GM04503 (cell line): ENCODE results near the gene MGAT5.

Experiments used
- DNase-seq: peaks from one replicate; pipeline ENCODE4 v3.0.0-alpha.2; 2012; ENCODE audit warnings: low read depth

Gene MGAT5

GRCh38 chr2:134449751-134450513, 196.1 kb downstream of the MGAT5 start:
- no peak for DNase-seq

- DNase-seq: no peak
These were observed 197.4 kb downstream of the MGAT5 start for GRCh38 chr2:134451347-134451630.

- no peak for DNase-seq
These were observed 198.3 kb downstream of the MGAT5 start for GRCh38 chr2:134452042-134452733.

GRCh38 chr2:134453476-134453875, 199.6 kb downstream of the MGAT5 start:
- DNase-seq: no peak

GRCh38 chr2:134453973-134454372, 200.1 kb downstream of the MGAT5 start:
- DNase-seq: no peak

- no peak for DNase-seq
These were observed 200.6 kb downstream of the MGAT5 start for GRCh38 chr2:134454426-134454825.

GRCh38 chr2:134454931-134455330, 201.1 kb downstream of the MGAT5 start:
- DNase-seq: no peak

- DNase-seq: no peak
These were observed 201.6 kb downstream of the MGAT5 start for GRCh38 chr2:134455426-134455825.

GRCh38 chr2:134457353-134457752, 203.5 kb downstream of the MGAT5 start:
- no peak for DNase-seq

GRCh38 chr2:134457765-134458472, 204.0 kb downstream of the MGAT5 start:
- no peak for DNase-seq

GRCh38 chr2:134458473-134458853, 204.6 kb downstream of the MGAT5 start:
- no peak for DNase-seq

GRCh38 chr2:134458950-134459349, 205.1 kb downstream of the MGAT5 start:
- DNase-seq: no peak

- no peak for DNase-seq
These were observed 206.0 kb downstream of the MGAT5 start for GRCh38 chr2:134459706-134460406.

GRCh38 chr2:134460583-134460998, 206.7 kb downstream of the MGAT5 start:
- no peak for DNase-seq

- peak; percentile 14 for DNase-seq
These were observed 207.6 kb downstream of the MGAT5 start for GRCh38 chr2:134461511-134461910.

- no peak for DNase-seq
These were observed 208.4 kb downstream of the MGAT5 start for GRCh38 chr2:134462275-134462674.

GRCh38 chr2:134462791-134463698, 209.2 kb downstream of the MGAT5 start:
- no peak for DNase-seq

GRCh38 chr2:134463699-134464022, 209.8 kb downstream of the MGAT5 start:
- no peak for DNase-seq

GRCh38 chr2:134465228-134466105, 211.6 kb downstream of the MGAT5 start:
- DNase-seq: no peak

- no peak for DNase-seq
These were observed 212.3 kb downstream of the MGAT5 start for GRCh38 chr2:134466141-134466540.

GRCh38 chr2:134468164-134468563, 214.3 kb downstream of the MGAT5 start:
- DNase-seq: no peak
